HG02623 (cell line): Measurements from ENCODE around the gene FAM98B.
"Not testable (repeated sequence)": the region's sequence is repeated elsewhere in the genome, so short reads cannot be mapped to it uniquely, and the experiment has no call there.

ENCODE experiments used
- ATAC-seq: cut with Tn5 transposase; IDR thresholded peaks from one replicate; pipeline ENCODE4 v1.9.1; 2021; ENCODE audit warnings: moderate library complexity; ENCODE audit not compliant: unreplicated experiment

Gene FAM98B

GRCh38 chr15:38453971-38454695, at the start of gene FAM98B:
Gene FAM98B, plus strand, starts transcription at chr15:38454127. Its CDS starts 35 bp downstream, at chr15:38454162.
- peak; percentile 89 for ATAC-seq

GRCh38 chr15:38406436-38406835, 47.5 kb upstream of the FAM98B start:
- no peak for ATAC-seq

GRCh38 chr15:38408576-38408975, 45.4 kb upstream of the FAM98B start:
- no peak for ATAC-seq

GRCh38 chr15:38411902-38412301, 42.0 kb upstream of the FAM98B start:
- ATAC-seq, result no peak

- ATAC-seq, result no peak
Observed at GRCh38 chr15:38412466-38412865, 41.5 kb upstream of the FAM98B start.

GRCh38 chr15:38414357-38414756, 39.6 kb upstream of the FAM98B start:
- no peak for ATAC-seq

GRCh38 chr15:38421069-38421690, 32.7 kb upstream of the FAM98B start:
- no peak for ATAC-seq

GRCh38 chr15:38424101-38424552, 29.8 kb upstream of the FAM98B start:
- peak; percentile 62 for ATAC-seq

- ATAC-seq, result no peak
Observed at GRCh38 chr15:38425269-38425668, 28.7 kb upstream of the FAM98B start.

- no peak for ATAC-seq
Observed at GRCh38 chr15:38427380-38427779, 26.5 kb upstream of the FAM98B start.

GRCh38 chr15:38430106-38430760, 23.7 kb upstream of the FAM98B start:
- ATAC-seq, result no peak

GRCh38 chr15:38436993-38437392, 16.9 kb upstream of the FAM98B start:
- no peak for ATAC-seq

- ATAC-seq, result not testable (repeated sequence)
Observed at GRCh38 chr15:38437603-38438002, 16.3 kb upstream of the FAM98B start.

GRCh38 chr15:38438031-38438986, 15.6 kb upstream of the FAM98B start:
- ATAC-seq, result no peak

GRCh38 chr15:38440353-38441129, 13.4 kb upstream of the FAM98B start:
- peak; percentile 86 for ATAC-seq

- ATAC-seq, result no peak
Observed at GRCh38 chr15:38441130-38441519, 12.8 kb upstream of the FAM98B start.

GRCh38 chr15:38454696-38455090, 766 bp downstream of the FAM98B start:
- ATAC-seq, result no peak

GRCh38 chr15:38455092-38455491, 1.2 kb downstream of the FAM98B start:
- no peak for ATAC-seq

- ATAC-seq, result no peak
Observed at GRCh38 chr15:38458646-38459045, 4.7 kb downstream of the FAM98B start.

- ATAC-seq, result no peak
Observed at GRCh38 chr15:38459480-38459879, 5.6 kb downstream of the FAM98B start.
